ENCODE results near the gene RYK.

GRCh38 chr3:134249296-134249841 lies 1.3 kb downstream of the RYK start:
- TF ChIP-seq REST (IDR thresholded peaks at IDR 0.05; ENCODE audit: low read depth, low read length): no peak
- TF ChIP-seq CTCF (IDR thresholded peaks at IDR 0.05): peak; percentile 17; the same call in 1 of the 2 replicates
- no peak for TF ChIP-seq USF1 (IDR thresholded peaks at IDR 0.05; ENCODE audit: borderline replicate concordance, low read depth)
- TF ChIP-seq EZH2phosphoT487 (IDR thresholded peaks at IDR 0.05; ENCODE audit: borderline replicate concordance, low read depth): no peak
- no peak for TF ChIP-seq GATA2 (CRISPR knock-in tag; IDR thresholded peaks at IDR 0.05)
- no peak for TF ChIP-seq RXRA (IDR thresholded peaks at IDR 0.05; ENCODE audit: borderline replicate concordance, low read depth)
- TF ChIP-seq PBX3 (IDR thresholded peaks at IDR 0.05): no peak
- no peak for TF ChIP-seq TAF1 (IDR thresholded peaks at IDR 0.05; ENCODE audit: borderline replicate concordance, low read depth, low read length)
- TF ChIP-seq GABPA (IDR thresholded peaks at IDR 0.05; ENCODE audit: low read depth): no peak
- no peak for TF ChIP-seq EP300 (IDR thresholded peaks at IDR 0.05; ENCODE audit: borderline replicate concordance in 1 of 2, low read depth in 1 of 2, low read length in 1 of 2)
- no peak for TF ChIP-seq NFIC (IDR thresholded peaks at IDR 0.05; ENCODE audit: borderline replicate concordance)
